HG03520 (cell line): ENCODE measurements around the gene TRAPPC8.
"Not testable (repeated sequence)": the region's sequence is repeated elsewhere in the genome, so short reads cannot be mapped to it uniquely, and the experiment has no call there.

ENCODE experiments used
- ATAC-seq: cut with Tn5 transposase; IDR thresholded peaks from one replicate; pipeline ENCODE4 v1.9.1; 2021; ENCODE audit warnings: mild to moderate bottlenecking, moderate library complexity; ENCODE audit not compliant: unreplicated experiment

The TRAPPC8 gene

DNA sequence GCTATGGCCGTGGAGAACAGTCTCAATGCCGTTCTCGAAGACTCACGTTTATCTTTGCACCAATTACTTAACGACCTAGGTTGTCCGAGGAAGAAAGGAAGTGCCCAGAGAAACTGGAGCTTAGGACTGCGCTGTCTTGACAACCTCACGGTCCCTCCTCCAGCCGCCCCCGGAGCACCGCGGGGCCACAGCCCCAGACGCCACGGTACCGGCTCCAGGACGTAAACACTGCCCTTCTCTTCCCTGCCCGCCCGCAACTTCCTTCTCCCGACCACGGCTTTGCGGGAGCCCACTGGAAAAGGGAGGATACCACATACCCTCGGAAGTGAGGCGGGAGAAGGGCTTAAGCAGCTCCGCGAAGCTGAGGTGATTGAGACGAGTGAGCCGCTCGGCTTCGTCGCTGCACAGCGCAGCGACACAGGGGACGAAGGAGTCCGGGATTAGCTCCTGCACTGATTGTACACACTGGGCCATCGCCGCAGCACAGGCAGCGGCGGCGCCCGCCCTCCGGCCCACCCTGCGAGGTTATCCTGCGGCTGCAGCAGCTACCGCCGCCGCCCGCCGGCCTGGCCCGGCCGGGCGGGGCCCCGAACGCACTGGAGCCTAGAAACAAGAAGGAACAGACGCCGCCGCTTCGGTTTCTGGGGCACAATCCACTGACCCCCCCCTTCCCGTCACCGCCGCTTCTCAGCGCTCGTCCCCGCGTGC lies 483 bp downstream of the TRAPPC8 start:
- ATAC-seq = peak; percentile 30

GRCh38 chr18:31941010-31941809 lies 1.7 kb downstream of the TRAPPC8 start:
- no peak for ATAC-seq

- ATAC-seq = not testable (repeated sequence)
Measured at GRCh38 chr18:31934773-31935172, 8.2 kb downstream of the TRAPPC8 start.

DNA sequence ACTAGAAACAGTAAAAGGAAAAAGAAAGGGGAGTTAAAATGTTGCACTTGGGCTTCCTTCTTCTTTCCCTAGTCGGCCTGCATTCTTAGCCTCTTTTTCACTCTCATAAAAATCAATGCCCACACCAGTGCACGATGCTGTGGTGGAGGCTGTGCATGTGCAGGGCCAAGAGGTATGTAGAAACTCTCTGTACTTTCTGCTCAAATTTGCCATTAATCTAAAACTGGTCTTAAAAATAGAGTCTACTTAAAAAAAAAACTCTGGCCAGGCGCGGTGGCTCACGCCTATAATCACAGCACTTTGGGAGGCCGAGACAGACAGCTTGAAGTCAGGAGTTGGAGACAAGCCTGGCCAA lies 11.1 kb downstream of the TRAPPC8 start:
- no peak for ATAC-seq

DNA sequence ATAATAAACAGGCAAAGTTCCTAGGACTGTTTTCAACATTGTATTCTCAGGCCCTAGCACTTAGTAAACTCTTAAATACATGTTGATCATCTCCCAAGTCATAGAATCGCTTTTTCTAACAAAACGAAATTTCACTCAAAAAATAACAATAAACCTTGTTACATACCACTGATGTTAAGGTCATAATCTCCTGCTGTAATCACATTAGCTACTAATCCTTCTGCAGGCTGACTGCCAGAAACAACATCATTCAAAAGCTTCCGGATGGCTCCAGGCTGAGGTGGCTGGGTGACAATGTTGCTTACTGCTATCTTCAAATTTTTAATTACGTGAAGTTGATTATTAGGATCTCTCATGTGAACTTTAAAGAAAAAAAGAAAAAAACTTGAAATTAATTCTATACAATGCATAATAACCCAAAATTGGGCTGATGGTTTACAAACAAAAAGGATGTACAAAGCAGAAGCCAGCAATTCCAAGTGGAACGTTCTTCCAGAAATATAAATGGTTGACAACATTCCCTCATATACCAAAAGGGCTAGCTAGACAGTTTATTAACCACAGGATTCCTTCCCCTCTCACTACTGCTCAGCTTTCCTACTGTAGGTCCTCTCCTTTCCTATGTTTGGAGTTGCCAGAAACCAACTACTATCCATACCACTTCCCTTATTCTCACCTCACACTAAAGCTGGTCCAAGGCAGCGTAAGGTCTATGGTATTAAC lies 11.6 kb downstream of the TRAPPC8 start:
- ATAC-seq = no peak

GRCh38 chr18:31929273-31929672 lies 13.7 kb downstream of the TRAPPC8 start:
- ATAC-seq = no peak

DNA sequence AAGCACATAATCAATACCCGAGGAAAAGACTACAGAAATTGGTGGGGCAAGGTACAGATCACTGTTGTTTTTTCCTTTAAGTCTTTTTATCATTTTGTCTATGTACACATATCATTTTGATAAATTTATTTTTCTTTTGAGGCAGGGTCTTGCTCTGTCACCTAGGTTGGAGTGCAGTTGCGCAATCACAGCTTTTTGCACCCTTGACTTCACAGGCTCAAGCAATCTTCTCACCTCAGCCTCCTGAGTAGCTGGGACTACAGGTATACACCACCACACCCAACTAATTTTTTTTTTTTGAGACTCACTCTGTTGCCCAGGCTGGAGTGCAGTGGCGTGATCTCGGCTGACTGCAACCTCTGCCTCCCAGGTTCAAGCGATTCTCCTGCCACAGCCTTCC lies 15.9 kb downstream of the TRAPPC8 start:
- ATAC-seq = not testable (repeated sequence)

DNA sequence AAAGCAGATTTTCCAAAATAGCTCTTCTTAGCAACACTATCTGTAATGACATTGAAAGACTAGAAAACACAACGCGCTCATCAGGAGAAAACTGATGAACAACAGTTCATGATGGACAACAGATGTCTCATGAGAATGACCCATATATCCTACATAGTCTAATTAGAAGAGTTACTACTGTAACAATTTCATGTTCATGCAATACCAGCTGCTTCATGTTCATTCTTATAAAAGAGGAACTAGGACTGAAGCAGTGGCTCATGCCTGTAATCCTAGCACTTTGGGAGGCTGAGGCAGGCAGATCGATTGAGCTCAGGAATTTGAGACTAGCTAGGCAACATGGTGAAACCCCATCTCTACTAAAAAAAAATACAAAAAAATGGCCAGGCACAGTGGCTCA lies 22.7 kb downstream of the TRAPPC8 start:
- ATAC-seq = no peak

GRCh38 chr18:31919366-31919765 lies 23.6 kb downstream of the TRAPPC8 start:
- ATAC-seq = not testable (repeated sequence)

GRCh38 chr18:31918733-31919132 lies 24.2 kb downstream of the TRAPPC8 start:
- ATAC-seq = no peak

DNA sequence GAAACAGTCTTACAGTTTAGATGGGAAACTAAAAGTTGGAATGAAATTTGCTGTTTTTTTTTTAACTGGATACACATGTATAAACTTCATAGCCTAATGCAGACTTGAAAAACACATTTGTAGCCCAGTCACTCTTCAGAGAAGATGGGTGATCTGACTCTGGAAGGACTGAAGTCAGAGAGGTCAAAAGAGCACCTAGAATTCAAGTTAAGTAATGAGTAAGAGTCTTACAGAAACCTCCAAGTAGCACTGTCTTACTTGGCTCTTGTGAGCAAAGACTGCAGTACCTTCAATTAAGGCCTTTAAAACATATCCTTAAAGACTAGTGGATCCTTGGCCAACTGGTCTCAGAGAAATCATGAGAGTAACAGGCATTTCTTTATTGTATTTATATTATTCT lies 41.9 kb downstream of the TRAPPC8 start:
- ATAC-seq = no peak

DNA sequence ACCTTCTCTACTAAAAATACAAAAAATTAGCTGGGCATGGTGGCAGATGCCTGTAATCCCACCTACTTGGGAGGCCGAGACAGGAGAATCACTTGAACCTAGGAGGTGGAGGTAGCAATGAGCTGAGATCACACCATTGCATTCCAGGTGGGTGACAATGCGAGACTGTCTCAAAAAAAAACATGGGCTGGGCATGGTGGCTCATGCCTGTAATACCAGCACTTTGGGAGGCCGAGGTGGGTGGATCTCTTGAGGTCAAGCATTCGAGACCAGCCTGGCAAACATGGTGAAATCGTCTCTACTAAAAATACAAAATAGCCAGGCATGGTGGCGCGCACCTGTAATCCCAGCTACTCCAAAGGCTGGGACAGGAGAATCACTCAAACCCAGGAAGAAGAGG lies 43.2 kb downstream of the TRAPPC8 start:
- ATAC-seq = not testable (repeated sequence)

- no peak for ATAC-seq
Measured at GRCh38 chr18:31892936-31893335, 50.0 kb downstream of the TRAPPC8 start.

DNA sequence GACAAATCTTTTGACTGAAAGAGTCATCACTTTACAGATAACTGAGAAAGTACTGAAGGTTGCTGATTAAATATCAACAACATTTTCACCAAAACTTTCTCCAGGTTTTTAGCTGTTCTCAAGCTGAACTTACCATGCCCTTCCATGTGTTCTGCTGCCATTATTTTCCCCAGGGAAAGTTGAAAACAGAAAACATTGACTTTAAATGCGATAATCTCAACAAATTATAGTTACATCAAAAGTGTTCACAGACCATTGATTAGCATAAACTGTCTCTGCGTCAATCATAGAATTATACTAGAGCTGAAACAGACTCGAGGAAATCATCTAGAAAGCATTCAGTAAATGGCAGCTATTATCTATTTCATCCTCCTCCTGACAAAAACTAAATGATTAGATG lies 51.4 kb downstream of the TRAPPC8 start:
- ATAC-seq = no peak

DNA sequence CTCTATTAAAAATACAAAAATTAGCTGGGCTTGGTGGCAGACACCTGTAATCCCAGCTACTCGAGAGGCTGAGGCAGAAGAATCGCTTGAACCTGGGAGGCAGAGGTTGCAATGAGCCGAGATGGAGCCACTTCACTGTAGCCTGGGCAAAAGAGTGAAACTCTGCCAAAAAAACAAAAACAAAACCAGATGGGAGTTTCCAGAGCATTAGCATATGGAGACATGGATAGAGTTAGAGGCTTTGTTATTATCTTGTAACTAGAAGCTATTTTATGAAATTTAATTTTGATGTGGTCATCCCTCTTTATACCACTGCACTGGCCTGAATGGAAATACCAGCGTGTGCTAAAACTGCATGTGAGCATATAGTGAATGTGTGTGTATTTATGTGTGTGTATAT lies 58.9 kb downstream of the TRAPPC8 start:
- no peak for ATAC-seq

- ATAC-seq = no peak
Measured at GRCh38 chr18:31880186-31880898, 62.6 kb downstream of the TRAPPC8 start.

DNA sequence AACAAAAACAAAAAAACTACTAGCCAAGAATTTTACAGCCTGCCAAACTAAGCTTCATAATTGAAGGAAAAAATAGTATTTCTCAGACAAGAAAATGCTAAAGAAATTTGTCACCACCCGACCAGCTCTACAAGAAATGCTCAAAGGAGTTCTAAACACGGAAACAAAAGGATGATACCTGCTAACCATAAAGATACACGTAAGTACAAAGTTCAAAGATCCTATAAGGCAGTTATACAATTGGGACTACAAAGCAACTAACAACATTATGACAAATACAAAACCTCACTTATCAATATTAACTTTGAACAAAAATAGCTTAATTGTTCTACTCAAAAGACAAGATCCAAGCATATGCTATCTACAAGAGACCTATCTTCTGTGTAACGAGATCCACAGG lies 64.6 kb downstream of the TRAPPC8 start:
- no peak for ATAC-seq

DNA sequence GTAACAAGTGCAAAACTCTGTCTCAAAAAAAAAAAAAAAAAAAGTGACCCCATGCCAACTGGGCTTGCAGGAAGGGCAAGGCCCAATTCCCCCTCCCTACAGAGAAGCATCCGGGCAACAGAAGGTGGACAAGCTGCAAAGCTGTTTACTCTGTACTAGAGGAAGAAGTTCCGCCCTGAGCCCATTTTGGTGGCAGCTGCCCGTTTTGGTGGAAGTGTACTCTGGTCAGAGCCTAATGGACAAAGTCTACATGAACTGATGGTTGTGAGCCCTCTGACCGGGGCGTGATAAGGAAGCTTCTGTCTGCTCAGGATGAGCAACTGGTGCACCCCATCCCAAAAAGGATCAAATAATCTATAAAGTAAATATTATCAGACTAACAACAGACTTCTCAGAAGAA lies 65.0 kb downstream of the TRAPPC8 start:
- no peak for ATAC-seq

DNA sequence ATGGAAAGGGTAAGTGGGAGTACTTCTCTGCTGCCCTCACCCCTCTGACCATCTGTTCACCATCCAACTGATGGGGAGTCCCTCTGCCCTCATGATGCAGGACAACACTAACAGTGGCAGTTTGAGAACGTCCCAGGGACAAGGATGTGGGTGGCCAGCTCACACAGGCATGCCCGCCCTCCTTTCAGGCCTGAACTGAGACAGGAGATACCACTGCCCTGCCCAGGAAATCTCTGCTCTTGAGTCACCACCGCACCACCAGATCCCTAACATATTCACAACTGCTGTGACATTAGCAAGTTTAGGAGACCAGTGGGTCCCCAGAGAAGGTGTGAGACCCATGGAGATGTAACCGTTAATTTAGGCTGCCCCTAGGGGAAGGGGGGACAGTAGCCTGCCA lies 66.2 kb downstream of the TRAPPC8 start:
- no peak for ATAC-seq

DNA sequence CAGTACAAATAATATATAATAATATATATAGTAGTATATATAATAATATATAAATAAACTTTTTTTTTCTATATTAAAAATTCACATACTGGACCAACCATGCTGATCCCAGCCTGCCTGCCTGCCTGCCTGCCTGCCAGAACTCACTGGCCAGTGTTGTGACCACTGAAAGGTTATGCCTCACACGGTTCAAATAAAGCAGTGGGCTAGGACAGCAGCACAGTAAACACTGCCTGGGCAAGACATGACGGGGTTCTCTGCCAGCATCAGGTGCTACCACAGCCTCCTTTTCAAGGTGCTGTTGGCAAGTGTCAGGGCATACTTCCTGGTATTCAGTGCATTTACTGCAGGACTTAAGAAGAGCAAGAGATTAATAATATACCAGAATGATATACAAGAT lies 67.6 kb downstream of the TRAPPC8 start:
- ATAC-seq = no peak

DNA sequence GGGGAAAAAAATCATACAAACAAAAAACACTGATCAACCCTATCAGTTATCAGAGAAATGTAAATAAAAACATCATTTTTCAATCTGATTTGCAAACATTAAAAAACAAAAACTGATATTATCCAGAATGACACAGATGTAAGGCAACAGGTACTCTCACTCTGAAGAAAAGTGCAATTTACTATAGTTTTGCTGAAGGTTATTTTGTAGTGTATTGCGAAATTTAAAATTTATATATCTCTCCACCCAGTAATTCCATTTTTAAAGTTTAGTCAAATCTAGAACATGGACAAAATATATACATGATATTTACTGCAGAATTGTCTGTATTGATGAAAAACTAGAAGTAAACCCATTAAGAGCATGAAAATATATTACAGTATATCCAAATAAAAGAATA lies 79.8 kb downstream of the TRAPPC8 start:
- ATAC-seq = no peak
